ENCODE data around the gene CDH4.

The CDH4 gene

GRCh38 chr20:61631751-61632150 is 379.7 kb downstream of the CDH4 start:
- Histone ChIP-seq H2BK12ac (ENCODE audit: low read length) (no peak overlapping the region), H3K4me1 (ENCODE audit: control insufficient read depth in 1 of 2, insufficient read depth in 2 of 2, low read length in 2 of 2) (no peaks in the 10 kb centered on the region), H3K9ac (ENCODE audit: low read length) (no peak overlapping the region), H3K9me3 (ENCODE audit: insufficient read depth, low read depth, low read length) (no peaks in the 10 kb centered on the region), H3K79me1 (ENCODE audit: low read length) (no peaks in the 10 kb centered on the region), H3K18ac (ENCODE audit: low read length) (no peak overlapping the region), H3K4ac (ENCODE audit: low read depth, low read length) (no peak overlapping the region), H3K14ac (ENCODE audit: low read length) (no peak overlapping the region), H4K8ac (ENCODE audit: low read depth, low read length) (no peak overlapping the region), H4K12ac (ENCODE audit: low read depth, low read length) (no peak overlapping the region), H3K36me3 (ENCODE audit: control insufficient read depth in 1 of 2, insufficient read depth in 2 of 2, low read length in 2 of 2) (no peaks in the 10 kb centered on the region), H3K4me3 (ENCODE audit: low read depth, low read length) (no peak overlapping the region), H2AK5ac (ENCODE audit: low read length) (no peak overlapping the region), H3K4me2 (ENCODE audit: low read length) (no peak overlapping the region), H3K79me2 (ENCODE audit: control insufficient read depth, insufficient read depth, low read length, poor library complexity) (no peaks in the 10 kb centered on the region), H4K91ac (ENCODE audit: low read depth, low read length) (no peak overlapping the region), H2BK120ac (ENCODE audit: insufficient read depth, low read length, poor library complexity) (no peak overlapping the region), H3K27me3 (ENCODE audit: insufficient read depth, low read length) (no peaks in the 10 kb centered on the region), H2BK5ac (ENCODE audit: low read depth, low read length, poor library complexity) (no peak overlapping the region), H3K23ac (ENCODE audit: low read length) (no peak overlapping the region), H3K27ac (ENCODE audit: low read depth, low read length) (no peak overlapping the region), H2AFZ (ENCODE audit: insufficient read depth, low read length, poor library complexity) (no peak overlapping the region)
- no peak for DNase-seq
- no CpG with 5 or more reads among the region's 17 CpGs for WGBS (ENCODE audit: extremely low coverage, insufficient coverage, insufficient read length)

DNA sequence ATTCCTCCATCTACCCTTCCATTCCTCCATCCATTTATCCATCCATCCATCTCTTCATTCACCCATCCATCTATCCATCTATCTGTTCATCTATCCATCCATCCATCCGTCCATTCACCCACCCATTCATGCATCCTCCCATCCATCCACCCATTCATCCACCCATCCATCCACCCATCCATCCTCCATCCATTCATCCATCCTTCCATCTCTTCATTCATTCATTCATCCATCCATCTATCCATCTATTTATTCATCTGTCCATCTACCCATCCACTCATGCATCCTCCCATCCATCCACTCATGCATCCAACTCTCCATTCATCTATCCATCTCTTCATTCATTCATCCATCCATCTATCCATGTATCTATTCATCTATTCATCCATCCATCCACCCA is 380.9 kb downstream of the CDH4 start:
- H3K18ac ChIP-seq (ENCODE audit: low read length), result no peak overlapping the region
- no peaks in the 10 kb centered on the region for H3K4me1 ChIP-seq (ENCODE audit: control insufficient read depth in 1 of 2, insufficient read depth in 2 of 2, low read length in 2 of 2)
- WGBS (ENCODE audit: extremely low coverage, insufficient coverage, insufficient read length), result 60% methylated on average over 1 of the region's 1 CpG
- no peak overlapping the region for H2BK12ac ChIP-seq (ENCODE audit: low read length)
- no peaks in the 10 kb centered on the region for H3K79me2 ChIP-seq (ENCODE audit: control insufficient read depth, insufficient read depth, low read length, poor library complexity)
- H3K4me3 ChIP-seq (ENCODE audit: low read depth, low read length), result no peak overlapping the region
- H4K91ac ChIP-seq (ENCODE audit: low read depth, low read length), result no peak overlapping the region
- no peaks in the 10 kb centered on the region for H3K27me3 ChIP-seq (ENCODE audit: insufficient read depth, low read length)
- H3K79me1 ChIP-seq (ENCODE audit: low read length), result no peaks in the 10 kb centered on the region
- no peaks in the 10 kb centered on the region for H3K36me3 ChIP-seq (ENCODE audit: control insufficient read depth in 1 of 2, insufficient read depth in 2 of 2, low read length in 2 of 2)
- no peak overlapping the region for H3K9ac ChIP-seq (ENCODE audit: low read length)
- H3K9me3 ChIP-seq (ENCODE audit: insufficient read depth, low read depth, low read length), result no peaks in the 10 kb centered on the region
- no peak overlapping the region for H3K27ac ChIP-seq (ENCODE audit: low read depth, low read length)
- no peak overlapping the region for H3K4me2 ChIP-seq (ENCODE audit: low read length)
- H2BK5ac ChIP-seq (ENCODE audit: low read depth, low read length, poor library complexity), result no peak overlapping the region
- H3K23ac ChIP-seq (ENCODE audit: low read length), result no peak overlapping the region
- no peak overlapping the region for H3K4ac ChIP-seq (ENCODE audit: low read depth, low read length)
- no peak overlapping the region for H3K14ac ChIP-seq (ENCODE audit: low read length)
- H4K12ac ChIP-seq (ENCODE audit: low read depth, low read length), result no peak overlapping the region
- H4K8ac ChIP-seq (ENCODE audit: low read depth, low read length), result no peak overlapping the region
- no peak for DNase-seq
- H2BK120ac ChIP-seq (ENCODE audit: insufficient read depth, low read length, poor library complexity), result no peak overlapping the region
- no peak overlapping the region for H2AFZ ChIP-seq (ENCODE audit: insufficient read depth, low read length, poor library complexity)
- H2AK5ac ChIP-seq (ENCODE audit: low read length), result no peak overlapping the region

GRCh38 chr20:61634376-61635145 is 382.5 kb downstream of the CDH4 start:
- H4K91ac ChIP-seq (ENCODE audit: low read depth, low read length), result no peak overlapping the region
- no peak overlapping the region for H3K27ac ChIP-seq (ENCODE audit: low read depth, low read length)
- H3K36me3 ChIP-seq (ENCODE audit: control insufficient read depth in 1 of 2, insufficient read depth in 2 of 2, low read length in 2 of 2), result no peaks in the 10 kb centered on the region
- H4K8ac ChIP-seq (ENCODE audit: low read depth, low read length), result no peak overlapping the region
- no peak overlapping the region for H3K23ac ChIP-seq (ENCODE audit: low read length)
- no peak for DNase-seq
- H2AFZ ChIP-seq (ENCODE audit: insufficient read depth, low read length, poor library complexity), result no peak overlapping the region
- H4K12ac ChIP-seq (ENCODE audit: low read depth, low read length), result no peak overlapping the region
- no peak overlapping the region for H3K14ac ChIP-seq (ENCODE audit: low read length)
- no peak overlapping the region for H3K4me2 ChIP-seq (ENCODE audit: low read length)
- no peak overlapping the region for H3K18ac ChIP-seq (ENCODE audit: low read length)
- H3K4me3 ChIP-seq (ENCODE audit: low read depth, low read length), result no peak overlapping the region
- H3K9me3 ChIP-seq (ENCODE audit: insufficient read depth, low read depth, low read length), result peaks cover 2% of the 10 kb centered on the region
- H3K79me1 ChIP-seq (ENCODE audit: low read length), result no peaks in the 10 kb centered on the region
- no peak overlapping the region for H3K9ac ChIP-seq (ENCODE audit: low read length)
- H3K4me1 ChIP-seq (ENCODE audit: control insufficient read depth in 1 of 2, insufficient read depth in 2 of 2, low read length in 2 of 2), result no peaks in the 10 kb centered on the region
- no peak overlapping the region for H3K4ac ChIP-seq (ENCODE audit: low read depth, low read length)
- no peaks in the 10 kb centered on the region for H3K79me2 ChIP-seq (ENCODE audit: control insufficient read depth, insufficient read depth, low read length, poor library complexity)
- WGBS (ENCODE audit: extremely low coverage, insufficient coverage, insufficient read length), result no CpG with 5 or more reads among the region's 28 CpGs
- H2AK5ac ChIP-seq (ENCODE audit: low read length), result no peak overlapping the region
- H2BK12ac ChIP-seq (ENCODE audit: low read length), result no peak overlapping the region
- no peaks in the 10 kb centered on the region for H3K27me3 ChIP-seq (ENCODE audit: insufficient read depth, low read length)
- no peak overlapping the region for H2BK120ac ChIP-seq (ENCODE audit: insufficient read depth, low read length, poor library complexity)
- H2BK5ac ChIP-seq (ENCODE audit: low read depth, low read length, poor library complexity), result no peak overlapping the region

DNA sequence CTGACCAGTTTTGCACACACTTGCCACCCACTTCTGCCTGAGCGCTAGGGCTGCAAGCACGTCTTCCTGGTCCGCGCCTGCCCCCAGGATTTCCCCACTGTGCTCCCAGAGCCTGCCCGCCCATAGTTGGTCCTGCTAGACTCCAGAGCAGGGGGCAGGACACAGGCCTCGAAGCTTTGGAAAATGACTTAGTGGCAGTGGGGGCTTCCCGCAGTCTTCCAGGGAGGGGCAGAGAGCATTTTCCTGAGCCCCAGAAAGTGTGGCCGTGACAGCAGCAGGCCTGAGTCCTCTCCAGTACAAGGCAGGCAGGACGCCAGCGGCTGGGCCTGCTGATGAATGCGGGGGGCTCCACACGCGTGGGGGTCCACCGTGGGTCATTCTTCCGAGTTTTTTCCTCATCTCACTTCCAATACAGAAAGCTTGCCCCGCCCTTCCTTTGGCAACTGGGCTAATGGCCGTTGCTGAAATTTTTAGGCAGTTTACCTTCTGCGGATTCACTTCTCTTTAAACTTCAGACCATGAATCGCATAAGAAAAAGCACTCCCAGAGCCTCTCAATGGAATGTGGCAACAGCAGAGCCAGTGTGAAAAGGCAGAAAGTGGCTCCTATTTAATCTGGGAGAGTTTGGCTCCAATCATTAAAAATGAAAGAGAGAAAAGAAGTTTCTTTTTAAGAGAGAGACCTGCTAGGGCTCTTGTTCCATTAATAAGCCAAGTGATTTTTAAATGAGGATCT is 383.8 kb downstream of the CDH4 start:
- no peak overlapping the region for H2BK12ac ChIP-seq (ENCODE audit: low read length)
- H3K36me3 ChIP-seq (ENCODE audit: control insufficient read depth in 1 of 2, insufficient read depth in 2 of 2, low read length in 2 of 2), result no peaks in the 10 kb centered on the region
- H3K14ac ChIP-seq (ENCODE audit: low read length), result no peak overlapping the region
- H2AK5ac ChIP-seq (ENCODE audit: low read length), result no peak overlapping the region
- peaks cover 4% of the 10 kb centered on the region for H3K9me3 ChIP-seq (ENCODE audit: insufficient read depth, low read depth, low read length)
- no peak overlapping the region for H3K4ac ChIP-seq (ENCODE audit: low read depth, low read length)
- H2AFZ ChIP-seq (ENCODE audit: insufficient read depth, low read length, poor library complexity), result no peak overlapping the region
- no peak overlapping the region for H2BK120ac ChIP-seq (ENCODE audit: insufficient read depth, low read length, poor library complexity)
- DNase-seq, result no peak
- H3K4me1 ChIP-seq (ENCODE audit: control insufficient read depth in 1 of 2, insufficient read depth in 2 of 2, low read length in 2 of 2), result no peaks in the 10 kb centered on the region
- H3K4me2 ChIP-seq (ENCODE audit: low read length), result no peak overlapping the region
- H3K9ac ChIP-seq (ENCODE audit: low read length), result no peak overlapping the region
- H3K23ac ChIP-seq (ENCODE audit: low read length), result no peak overlapping the region
- H4K12ac ChIP-seq (ENCODE audit: low read depth, low read length), result no peak overlapping the region
- no peak overlapping the region for H2BK5ac ChIP-seq (ENCODE audit: low read depth, low read length, poor library complexity)
- no peak overlapping the region for H3K27ac ChIP-seq (ENCODE audit: low read depth, low read length)
- no peaks in the 10 kb centered on the region for H3K27me3 ChIP-seq (ENCODE audit: insufficient read depth, low read length)
- no CpG with 5 or more reads among the region's 19 CpGs for WGBS (ENCODE audit: extremely low coverage, insufficient coverage, insufficient read length)
- H3K79me2 ChIP-seq (ENCODE audit: control insufficient read depth, insufficient read depth, low read length, poor library complexity), result no peaks in the 10 kb centered on the region
- H3K4me3 ChIP-seq (ENCODE audit: low read depth, low read length), result no peak overlapping the region
- H3K79me1 ChIP-seq (ENCODE audit: low read length), result no peaks in the 10 kb centered on the region
- H4K91ac ChIP-seq (ENCODE audit: low read depth, low read length), result no peak overlapping the region
- no peak overlapping the region for H3K18ac ChIP-seq (ENCODE audit: low read length)
- no peak overlapping the region for H4K8ac ChIP-seq (ENCODE audit: low read depth, low read length)
